MV-4-11 (cell line): ENCODE data around the gene UXS1.

Experiments used
- DNase-seq: peaks from one replicate; lab custom pipeline; 2025; lab: John Stamatoyannopoulos, UW

Gene UXS1

GRCh38 chr2:106189325-106189724, 4.8 kb downstream of the UXS1 start:
- peak; percentile 86 for DNase-seq

- peak; percentile 45 for DNase-seq
These were observed 6.7 kb downstream of the UXS1 start for GRCh38 chr2:106187273-106187891.

GRCh38 chr2:106185475-106186184, 8.5 kb downstream of the UXS1 start:
- DNase-seq = no peak

- DNase-seq = no peak
These were observed 9.2 kb downstream of the UXS1 start for GRCh38 chr2:106184857-106185256.

- DNase-seq = peak; percentile 32
These were observed 9.7 kb downstream of the UXS1 start for GRCh38 chr2:106184394-106184793.

- DNase-seq = peak; percentile 31
These were observed 10.9 kb downstream of the UXS1 start for GRCh38 chr2:106183101-106183696.

- DNase-seq = no peak
These were observed 13.0 kb downstream of the UXS1 start for GRCh38 chr2:106181064-106181463.

GRCh38 chr2:106180602-106181001, 13.5 kb downstream of the UXS1 start:
- DNase-seq = no peak

- DNase-seq = no peak
These were observed 15.4 kb downstream of the UXS1 start for GRCh38 chr2:106178716-106179115.

GRCh38 chr2:106177581-106177980, 16.5 kb downstream of the UXS1 start:
- DNase-seq = no peak

GRCh38 chr2:106176446-106177099, 17.5 kb downstream of the UXS1 start:
- DNase-seq = no peak

GRCh38 chr2:106175086-106175850, 18.8 kb downstream of the UXS1 start:
- no peak for DNase-seq

GRCh38 chr2:106174056-106174455, 20.0 kb downstream of the UXS1 start:
- no peak for DNase-seq

GRCh38 chr2:106172649-106173048, 21.5 kb downstream of the UXS1 start:
- no peak for DNase-seq

- DNase-seq = peak; percentile 58
These were observed 25.4 kb downstream of the UXS1 start for GRCh38 chr2:106168657-106169056.

- no peak for DNase-seq
These were observed 27.0 kb downstream of the UXS1 start for GRCh38 chr2:106167067-106167466.

- no peak for DNase-seq
These were observed 28.5 kb downstream of the UXS1 start for GRCh38 chr2:106165561-106165960.

GRCh38 chr2:106165029-106165428, 29.1 kb downstream of the UXS1 start:
- DNase-seq = no peak

GRCh38 chr2:106163948-106164545, 30.1 kb downstream of the UXS1 start:
- DNase-seq = no peak

- no peak for DNase-seq
These were observed 31.9 kb downstream of the UXS1 start for GRCh38 chr2:106161938-106162820.

- no peak for DNase-seq
These were observed 32.8 kb downstream of the UXS1 start for GRCh38 chr2:106161341-106161740.
